Cardiac muscle cell (in vitro differentiated cells and primary cell): ENCODE data around the gene FUT2. TPM values are rescaled to one million over a fixed set of nuclear protein-coding genes. Genes with fewer than 3 reads are reported as not detected.

Experiments
- DNase-seq, 2 donors: peaks; one replicate each; pipeline versions ENCODE4 v3.0.0 to v3.0.0-alpha.2; 2010 to 2017; ENCODE audit warnings: low read depth in 1 of 2, low spot score in 1 of 2
- H3K27ac ChIP-seq: fragments of 200-600 bp; sonication (generic); 2 replicates; pipeline ENCODE4 v1.5.1; 2016
- H3K27me3 ChIP-seq: fragments of 200-600 bp; sonication (generic); 2 replicates; pipeline ENCODE4 v1.6.0; 2016; ENCODE audit warnings: control low read depth
- H3K36me3 ChIP-seq: fragments of 200-600 bp; sonication (generic); 2 replicates; pipeline ENCODE4 v1.5.1; 2016; ENCODE audit warnings: control low read depth
- H3K4me1 ChIP-seq: fragments of 200-600 bp; sonication (generic); 2 replicates; pipeline ENCODE4 v1.8.1; 2017; ENCODE audit warnings: low read depth, mild to moderate bottlenecking, mixed run types
- H3K4me3 ChIP-seq: fragments of 200-600 bp; sonication (generic); 2 replicates; pipeline ENCODE4 v1.5.1; 2016; ENCODE audit warnings: mild to moderate bottlenecking
- H3K9me3 ChIP-seq: fragments of 200-600 bp; sonication (generic); 2 replicates; pipeline ENCODE4 v1.5.1; 2017; ENCODE audit warnings: low read depth, mild to moderate bottlenecking, control low read depth
- CTCF ChIP-seq: IDR thresholded peaks from 2 replicates; pipeline ENCODE4 v1.5.1; 2012; ENCODE audit warnings: low read depth, mild to moderate bottlenecking, low read length
- polyA plus RNA-seq: library from polyadenylated mRNA; unstranded; fragments of >200 nt; fragmentation: Nextera tagmentation; extraction: Ambion mirVana; gene quantifications from 2 replicates; pipeline ENCODE4 v1.2.1, GENCODE V29; 2016
- total RNA-seq: library from RNA; depleted of rRNA; stranded (reverse); fragments of >200 nt; gene quantifications from 2 replicates; pipeline ENCODE4 v1.2.3, GENCODE V29; 2016

FUT2 gene
- total and polyA plus RNA-seq, 2 experiments from 2014 or later, result 0.11 TPM; not detected in 1

- H3K4me1 ChIP-seq, result peaks cover 22% of the 10 kb centered on the region
- H3K27me3 ChIP-seq, result no peaks in the 10 kb centered on the region
- H3K4me3 ChIP-seq, result peak overlapping the region; percentile 65
- H3K9me3 ChIP-seq, result no peaks in the 10 kb centered on the region
- peak overlapping the region; percentile 60 for H3K27ac ChIP-seq
- no peak for TF ChIP-seq CTCF
- no peaks in the 10 kb centered on the region for H3K36me3 ChIP-seq
- no peak for DNase-seq
Measured at GRCh38 chr19:48720251-48720612, 24.5 kb downstream of the FUT2 start.

GRCh38 chr19:48720613-48721296 lies 25.0 kb downstream of the FUT2 start:
- peaks cover 22% of the 10 kb centered on the region for H3K4me1 ChIP-seq
- no peaks in the 10 kb centered on the region for H3K36me3 ChIP-seq
- H3K4me3 ChIP-seq, result peak overlapping the region; percentile 65
- H3K9me3 ChIP-seq, result no peaks in the 10 kb centered on the region
- H3K27me3 ChIP-seq, result no peaks in the 10 kb centered on the region
- peak; percentile 100 for DNase-seq
- TF ChIP-seq CTCF, result no peak
- H3K27ac ChIP-seq, result peak overlapping the region; percentile 60

- Histone ChIP-seq H3K4me3 (no peak overlapping the region), H3K27me3 (no peaks in the 10 kb centered on the region), H3K9me3 (no peaks in the 10 kb centered on the region), H3K36me3 (no peaks in the 10 kb centered on the region), H3K27ac (no peak overlapping the region), H3K4me1 (peaks cover 16% of the 10 kb centered on the region)
- TF ChIP-seq CTCF, result no peak
- no peak for DNase-seq
Measured at GRCh38 chr19:48722196-48722708, 26.5 kb downstream of the FUT2 start.

- DNase-seq, result peak; percentile 66 to 98
- no peak overlapping the region for H3K27ac ChIP-seq
- no peaks in the 10 kb centered on the region for H3K9me3 ChIP-seq
- TF ChIP-seq CTCF, result no peak
- H3K27me3 ChIP-seq, result no peaks in the 10 kb centered on the region
- peaks cover 3% of the 10 kb centered on the region for H3K4me1 ChIP-seq
- no peak overlapping the region for H3K4me3 ChIP-seq
- H3K36me3 ChIP-seq, result no peaks in the 10 kb centered on the region
Measured at GRCh38 chr19:48724796-48725753, 29.3 kb downstream of the FUT2 start.

- Histone ChIP-seq H3K27ac (no peak overlapping the region), H3K27me3 (no peaks in the 10 kb centered on the region), H3K4me3 (no peak overlapping the region), H3K36me3 (no peaks in the 10 kb centered on the region), H3K9me3 (no peaks in the 10 kb centered on the region), H3K4me1 (no peaks in the 10 kb centered on the region)
- no peak for TF ChIP-seq CTCF
- DNase-seq, result no peak
Measured at GRCh38 chr19:48726556-48726955, 30.8 kb downstream of the FUT2 start.
